ENCODE measurements around the gene NXNL1.

The NXNL1 gene

GRCh38 chr19:17414097-17414496 is 46.6 kb downstream of the NXNL1 start:
- no CpG with 5 or more reads among the region's 8 CpGs for WGBS, 2 donors (ENCODE audit: extremely low coverage in 2 of 2, insufficient read length in 2 of 2, insufficient replicate concordance in 1 of 2)
- DNase-seq (ENCODE audit: low spot score), result no peak

GRCh38 chr19:17411801-17412200 is 48.9 kb downstream of the NXNL1 start:
- no peak overlapping the region for H2BK12ac ChIP-seq (ENCODE audit: low read length)
- H3K23ac ChIP-seq (ENCODE audit: low read depth, low read length, poor library complexity), result no peak overlapping the region
- H3K18ac ChIP-seq (ENCODE audit: low read length), result no peak overlapping the region
- H3K4me3 ChIP-seq (ENCODE audit: low read length in 2 of 2), result no peak overlapping the region
- no peak overlapping the region for H2BK5ac ChIP-seq (ENCODE audit: low read length)
- no peak overlapping the region for H3K4ac ChIP-seq (ENCODE audit: low read length)
- DNase-seq (ENCODE audit: low spot score), result no peak
- no peaks in the 10 kb centered on the region for H3K36me3 ChIP-seq (replicated peaks in 1 of 2; ENCODE audit: control insufficient read depth in 2 of 2, insufficient read depth in 2 of 2, low read length in 2 of 2)
- H2AK5ac ChIP-seq (ENCODE audit: low read depth, low read length), result peak overlapping the region; percentile 1
- H3K4me2 ChIP-seq (ENCODE audit: insufficient read depth, low read length, poor library complexity, severe bottlenecking), result no peak overlapping the region
- H3K79me1 ChIP-seq (ENCODE audit: low read depth, low read length), result no peaks in the 10 kb centered on the region
- no peaks in the 10 kb centered on the region for H3K9me3 ChIP-seq (replicated peaks in 1 of 2; ENCODE audit: control insufficient read depth in 2 of 2, insufficient read depth in 1 of 2, low read depth in 1 of 2, low read length in 2 of 2)
- H2AFZ ChIP-seq (ENCODE audit: low read length), result peak overlapping the region; percentile 21
- H3K27ac ChIP-seq (replicated peaks; ENCODE audit: low read length), result no peak overlapping the region
- H2BK120ac ChIP-seq (ENCODE audit: low read depth, low read length), result no peak overlapping the region
- no peaks in the 10 kb centered on the region for H3K27me3 ChIP-seq (ENCODE audit: control insufficient read depth in 3 of 3, insufficient read depth in 3 of 3, low read depth in 1 of 3, low read length in 3 of 3)
- no CpG with 5 or more reads among the region's 11 CpGs for WGBS, 2 donors (ENCODE audit: extremely low coverage in 2 of 2, insufficient read length in 2 of 2, insufficient replicate concordance in 1 of 2)
- peaks cover 6 to 12% of the 10 kb centered on the region in 2 donors for H3K4me1 ChIP-seq (ENCODE audit: control insufficient read depth in 2 of 2, insufficient read depth in 1 of 2, low read depth in 1 of 2, low read length in 2 of 2)
- no peak overlapping the region for H4K91ac ChIP-seq (ENCODE audit: low read depth, low read length, poor library complexity)
- H4K8ac ChIP-seq (ENCODE audit: low read depth, low read length), result no peak overlapping the region
- H3K14ac ChIP-seq (ENCODE audit: low read length), result no peak overlapping the region
- H3K9ac ChIP-seq (ENCODE audit: low read depth, low read length, poor library complexity), result no peak overlapping the region
- no peak overlapping the region for H2BK15ac ChIP-seq (ENCODE audit: low read length)

More at GRCh38 chr19:17414097-17414496, 46.6 kb downstream of the NXNL1 start:
- Histone ChIP-seq H2AK5ac (ENCODE audit: low read depth, low read length) (no peak overlapping the region), H3K23ac (ENCODE audit: low read depth, low read length, poor library complexity) (no peak overlapping the region), H2BK120ac (ENCODE audit: low read depth, low read length) (no peak overlapping the region), H4K8ac (ENCODE audit: low read depth, low read length) (no peak overlapping the region), H3K36me3 (replicated peaks in 1 of 2; ENCODE audit: control insufficient read depth in 2 of 2, insufficient read depth in 2 of 2, low read length in 2 of 2) (no peaks in the 10 kb centered on the region), H3K27ac (replicated peaks; ENCODE audit: low read length) (no peak overlapping the region), H3K27me3 (ENCODE audit: control insufficient read depth in 3 of 3, insufficient read depth in 3 of 3, low read depth in 1 of 3, low read length in 3 of 3) (no peaks in the 10 kb centered on the region), H4K91ac (ENCODE audit: low read depth, low read length, poor library complexity) (no peak overlapping the region), H3K79me1 (ENCODE audit: low read depth, low read length) (no peaks in the 10 kb centered on the region), H3K4me1 (ENCODE audit: control insufficient read depth in 2 of 2, insufficient read depth in 1 of 2, low read depth in 1 of 2, low read length in 2 of 2) (peaks cover 4 to 7% of the 10 kb centered on the region in 2 donors), H3K4me2 (ENCODE audit: insufficient read depth, low read length, poor library complexity, severe bottlenecking) (no peak overlapping the region), H2AFZ (ENCODE audit: low read length) (no peak overlapping the region), H2BK5ac (ENCODE audit: low read length) (no peak overlapping the region), H3K4ac (ENCODE audit: low read length) (no peak overlapping the region), H2BK15ac (ENCODE audit: low read length) (no peak overlapping the region), H2BK12ac (ENCODE audit: low read length) (no peak overlapping the region), H3K4me3 (ENCODE audit: low read length in 2 of 2) (no peak overlapping the region), H3K9me3 (replicated peaks in 1 of 2; ENCODE audit: control insufficient read depth in 2 of 2, insufficient read depth in 1 of 2, low read depth in 1 of 2, low read length in 2 of 2) (no peaks in the 10 kb centered on the region), H3K14ac (ENCODE audit: low read length) (no peak overlapping the region), H3K9ac (ENCODE audit: low read depth, low read length, poor library complexity) (no peak overlapping the region), H3K18ac (ENCODE audit: low read length) (no peak overlapping the region)

GRCh38 chr19:17409990-17410389 is 50.7 kb downstream of the NXNL1 start:
- no peak overlapping the region for H3K9ac ChIP-seq (ENCODE audit: low read depth, low read length, poor library complexity)
- no peaks in the 10 kb centered on the region for H3K79me1 ChIP-seq (ENCODE audit: low read depth, low read length)
- H3K27me3 ChIP-seq (ENCODE audit: control insufficient read depth in 3 of 3, insufficient read depth in 3 of 3, low read depth in 1 of 3, low read length in 3 of 3), result no peaks in the 10 kb centered on the region
- H3K4ac ChIP-seq (ENCODE audit: low read length), result no peak overlapping the region
- no peak overlapping the region for H3K18ac ChIP-seq (ENCODE audit: low read length)
- H2AFZ ChIP-seq (ENCODE audit: low read length), result no peak overlapping the region
- no peak overlapping the region for H2BK120ac ChIP-seq (ENCODE audit: low read depth, low read length)
- no peaks in the 10 kb centered on the region for H3K9me3 ChIP-seq (replicated peaks in 1 of 2; ENCODE audit: control insufficient read depth in 2 of 2, insufficient read depth in 1 of 2, low read depth in 1 of 2, low read length in 2 of 2)
- H3K4me2 ChIP-seq (ENCODE audit: insufficient read depth, low read length, poor library complexity, severe bottlenecking), result no peak overlapping the region
- H3K14ac ChIP-seq (ENCODE audit: low read length), result no peak overlapping the region
- no peak overlapping the region for H2AK5ac ChIP-seq (ENCODE audit: low read depth, low read length)
- peaks cover 12 to 29% of the 10 kb centered on the region in 2 donors for H3K4me1 ChIP-seq (ENCODE audit: control insufficient read depth in 2 of 2, insufficient read depth in 1 of 2, low read depth in 1 of 2, low read length in 2 of 2)
- DNase-seq (ENCODE audit: low spot score), result no peak
- H2BK12ac ChIP-seq (ENCODE audit: low read length), result no peak overlapping the region
- no peak overlapping the region for H2BK15ac ChIP-seq (ENCODE audit: low read length)
- WGBS, 2 donors (ENCODE audit: extremely low coverage in 2 of 2, insufficient read length in 2 of 2, insufficient replicate concordance in 1 of 2), result no CpG with 5 or more reads among the region's 9 CpGs
- no peak overlapping the region for H3K23ac ChIP-seq (ENCODE audit: low read depth, low read length, poor library complexity)
- no peak overlapping the region for H3K27ac ChIP-seq (replicated peaks; ENCODE audit: low read length)
- H4K91ac ChIP-seq (ENCODE audit: low read depth, low read length, poor library complexity), result no peak overlapping the region
- H3K4me3 ChIP-seq (ENCODE audit: low read length in 2 of 2), result no peak overlapping the region
- no peak overlapping the region for H4K8ac ChIP-seq (ENCODE audit: low read depth, low read length)
- no peak overlapping the region for H2BK5ac ChIP-seq (ENCODE audit: low read length)
- H3K36me3 ChIP-seq (replicated peaks in 1 of 2; ENCODE audit: control insufficient read depth in 2 of 2, insufficient read depth in 2 of 2, low read length in 2 of 2), result no peaks in the 10 kb centered on the region

- Histone ChIP-seq H3K23ac (ENCODE audit: low read depth, low read length, poor library complexity) (no peak overlapping the region), H4K91ac (ENCODE audit: low read depth, low read length, poor library complexity) (no peak overlapping the region), H3K27me3 (ENCODE audit: control insufficient read depth in 3 of 3, insufficient read depth in 3 of 3, low read depth in 1 of 3, low read length in 3 of 3) (no peaks in the 10 kb centered on the region), H3K18ac (ENCODE audit: low read length) (no peak overlapping the region), H3K4me3 (ENCODE audit: low read length in 2 of 2) (peak overlapping the region in 1 of 2 donors; percentile 24), H3K36me3 (replicated peaks in 1 of 2; ENCODE audit: control insufficient read depth in 2 of 2, insufficient read depth in 2 of 2, low read length in 2 of 2) (no peaks in the 10 kb centered on the region), H3K79me1 (ENCODE audit: low read depth, low read length) (peaks cover 1% of the 10 kb centered on the region), H2BK15ac (ENCODE audit: low read length) (no peak overlapping the region), H2BK120ac (ENCODE audit: low read depth, low read length) (no peak overlapping the region), H2AK5ac (ENCODE audit: low read depth, low read length) (no peak overlapping the region), H2AFZ (ENCODE audit: low read length) (peak overlapping the region; percentile 49), H2BK5ac (ENCODE audit: low read length) (no peak overlapping the region), H3K4me2 (ENCODE audit: insufficient read depth, low read length, poor library complexity, severe bottlenecking) (no peak overlapping the region), H4K8ac (ENCODE audit: low read depth, low read length) (no peak overlapping the region), H3K9me3 (replicated peaks in 1 of 2; ENCODE audit: control insufficient read depth in 2 of 2, insufficient read depth in 1 of 2, low read depth in 1 of 2, low read length in 2 of 2) (no peaks in the 10 kb centered on the region), H3K4me1 (ENCODE audit: control insufficient read depth in 2 of 2, insufficient read depth in 1 of 2, low read depth in 1 of 2, low read length in 2 of 2) (peaks cover 21 to 30% of the 10 kb centered on the region in 2 donors), H3K14ac (ENCODE audit: low read length) (no peak overlapping the region), H3K4ac (ENCODE audit: low read length) (no peak overlapping the region), H2BK12ac (ENCODE audit: low read length) (no peak overlapping the region), H3K9ac (ENCODE audit: low read depth, low read length, poor library complexity) (no peak overlapping the region), H3K27ac (replicated peaks; ENCODE audit: low read length) (no peak overlapping the region)
- WGBS, 2 donors (ENCODE audit: extremely low coverage in 2 of 2, insufficient read length in 2 of 2, insufficient replicate concordance in 1 of 2), result no CpG with 5 or more reads among the region's 2 CpGs
- DNase-seq (ENCODE audit: low spot score), result no peak
These were observed 53.9 kb downstream of the NXNL1 start for GRCh38 chr19:17406887-17407196.

Data from neuronal stem cell (in vitro differentiated cells).